Thyroid gland (tissue), 4 donors: ENCODE data around the gene CPVL.

ENCODE experiments used
- POLR2A ChIP-seq, 2 donors: fragments of 450-650 bp; IDR thresholded peaks; one replicate each; pipeline ENCODE4 v1.6.1; 2017; ENCODE audit warnings: antibody characterized with exemption in 2 of 2, mild to moderate bottlenecking in 2 of 2, moderate library complexity in 1 of 2
- TF ChIP-seq, protein P1 (sequence below), 6 experiments: fragments of 200-600 bp in 3 of 6; fragments of 450-650 bp in 3 of 6; sonication (generic) in 3 of 6; IDR thresholded peaks; one replicate each; pipeline ENCODE4 v1.5.1; 2016 to 2019; ENCODE audit warnings: antibody characterized with exemption in 6 of 6, mild to moderate bottlenecking in 2 of 6, inconsistent platforms in 1 of 6, moderate library complexity in 1 of 6

DNA sequence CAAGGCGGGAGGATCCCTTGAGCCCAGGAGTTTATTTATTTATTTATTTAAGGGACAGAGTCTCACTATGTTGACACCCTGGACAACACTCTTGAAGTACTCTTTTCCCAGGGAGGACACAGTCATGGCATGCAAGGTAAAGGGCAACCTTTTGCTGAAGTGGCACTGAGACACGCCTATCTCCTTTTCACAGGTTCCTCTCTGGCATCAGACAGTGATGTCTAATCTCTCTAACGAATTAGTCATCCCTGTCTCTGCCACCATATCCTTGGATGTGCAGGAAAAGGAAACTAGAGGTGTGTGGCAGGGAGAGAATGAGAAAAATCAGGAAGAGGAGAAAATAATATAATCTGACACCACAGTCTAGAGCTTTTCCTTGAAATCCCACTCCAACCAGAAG lies 19.5 kb downstream of the CPVL start:
- TF ChIP-seq POLR2A (IDR thresholded peaks at IDR 0.05), result no peak
- TF ChIP-seq, protein P1, sequence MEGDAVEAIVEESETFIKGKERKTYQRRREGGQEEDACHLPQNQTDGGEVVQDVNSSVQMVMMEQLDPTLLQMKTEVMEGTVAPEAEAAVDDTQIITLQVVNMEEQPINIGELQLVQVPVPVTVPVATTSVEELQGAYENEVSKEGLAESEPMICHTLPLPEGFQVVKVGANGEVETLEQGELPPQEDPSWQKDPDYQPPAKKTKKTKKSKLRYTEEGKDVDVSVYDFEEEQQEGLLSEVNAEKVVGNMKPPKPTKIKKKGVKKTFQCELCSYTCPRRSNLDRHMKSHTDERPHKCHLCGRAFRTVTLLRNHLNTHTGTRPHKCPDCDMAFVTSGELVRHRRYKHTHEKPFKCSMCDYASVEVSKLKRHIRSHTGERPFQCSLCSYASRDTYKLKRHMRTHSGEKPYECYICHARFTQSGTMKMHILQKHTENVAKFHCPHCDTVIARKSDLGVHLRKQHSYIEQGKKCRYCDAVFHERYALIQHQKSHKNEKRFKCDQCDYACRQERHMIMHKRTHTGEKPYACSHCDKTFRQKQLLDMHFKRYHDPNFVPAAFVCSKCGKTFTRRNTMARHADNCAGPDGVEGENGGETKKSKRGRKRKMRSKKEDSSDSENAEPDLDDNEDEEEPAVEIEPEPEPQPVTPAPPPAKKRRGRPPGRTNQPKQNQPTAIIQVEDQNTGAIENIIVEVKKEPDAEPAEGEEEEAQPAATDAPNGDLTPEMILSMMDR (IDR thresholded peaks at IDR 0.05), result no peak
